Measurements from ENCODE around the gene ADSS2.
"Not testable (repeated sequence)": the region's sequence is repeated elsewhere in the genome, so short reads cannot be mapped to it uniquely, and the experiment has no call there.

Gene ADSS2

DNA sequence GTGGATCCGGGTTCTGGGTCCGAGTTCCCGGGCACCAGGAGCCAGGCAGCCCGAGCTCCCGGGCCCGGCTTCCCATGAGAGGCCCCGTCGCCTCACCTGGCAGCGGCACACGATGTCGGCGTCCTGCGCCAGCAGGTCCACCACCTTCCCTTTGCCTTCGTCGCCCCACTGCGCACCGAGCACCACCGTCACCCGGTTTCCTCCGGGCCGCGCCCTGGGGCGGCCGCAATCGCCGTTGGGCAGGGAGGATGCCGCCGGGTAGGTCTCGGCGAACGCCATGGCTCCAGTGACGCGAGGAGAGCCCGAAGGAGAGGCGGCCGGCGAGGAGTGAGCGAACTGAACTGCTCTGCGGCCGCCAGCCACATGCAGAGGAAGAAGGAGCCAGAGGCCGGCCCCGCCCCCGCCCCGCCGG is at the start of gene ADSS2:
TSS of gene ADSS2 (minus strand) at position 371 of the 412 bp plus-strand sequence. CDS start at position 279, 92 bp downstream.
- no peak for DNase-seq (ENCODE audit: low read depth)
- peak within 1 kb of the TSS; percentile 94 for H3K4me3 ChIP-seq (ENCODE audit: low read depth, low read length)

DNA sequence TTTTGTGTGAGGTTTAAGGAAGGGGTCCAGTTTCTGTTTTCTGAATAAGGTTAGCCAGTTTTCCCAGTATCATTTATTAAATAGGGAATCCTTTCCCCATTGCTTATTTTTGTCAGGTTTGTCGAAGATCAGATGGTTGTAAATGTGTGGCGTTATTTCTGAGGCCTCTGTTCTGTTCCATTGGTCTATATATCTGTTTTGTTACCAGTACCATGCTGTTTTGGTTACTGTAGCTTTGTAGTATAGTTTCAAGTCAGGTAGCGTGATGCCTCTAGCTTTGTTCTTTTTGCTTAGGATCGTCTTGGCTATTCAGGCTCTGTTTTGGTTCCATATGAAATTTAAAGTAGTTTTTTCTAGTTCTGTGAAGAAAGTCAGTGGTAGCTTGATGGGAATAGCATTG is 48.8 kb upstream of the ADSS2 start:
- not testable (repeated sequence) for H3K4me3 ChIP-seq (ENCODE audit: low read depth, low read length); DNase-seq (ENCODE audit: low read depth)

DNA sequence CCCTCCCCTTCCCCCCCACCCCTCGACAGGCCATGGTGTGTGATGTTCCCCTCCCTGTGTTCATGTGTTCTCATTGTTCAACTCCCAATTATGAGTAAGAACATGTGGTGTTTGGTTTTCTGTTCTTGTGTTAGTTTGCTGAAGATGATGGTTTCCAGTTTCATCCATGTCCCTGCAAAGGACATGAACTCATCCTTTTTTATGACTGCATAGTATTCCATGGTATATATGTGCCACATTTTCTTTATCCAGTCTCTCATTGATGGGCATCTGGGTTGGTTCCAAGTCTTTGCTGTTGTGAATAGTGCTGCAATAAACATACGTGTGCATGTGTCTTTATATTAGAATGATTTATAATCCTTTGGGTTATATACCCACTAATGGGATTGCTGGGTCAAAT is 47.8 kb upstream of the ADSS2 start:
- not testable (repeated sequence) for H3K4me3 ChIP-seq (ENCODE audit: low read depth, low read length); DNase-seq (ENCODE audit: low read depth)

DNA sequence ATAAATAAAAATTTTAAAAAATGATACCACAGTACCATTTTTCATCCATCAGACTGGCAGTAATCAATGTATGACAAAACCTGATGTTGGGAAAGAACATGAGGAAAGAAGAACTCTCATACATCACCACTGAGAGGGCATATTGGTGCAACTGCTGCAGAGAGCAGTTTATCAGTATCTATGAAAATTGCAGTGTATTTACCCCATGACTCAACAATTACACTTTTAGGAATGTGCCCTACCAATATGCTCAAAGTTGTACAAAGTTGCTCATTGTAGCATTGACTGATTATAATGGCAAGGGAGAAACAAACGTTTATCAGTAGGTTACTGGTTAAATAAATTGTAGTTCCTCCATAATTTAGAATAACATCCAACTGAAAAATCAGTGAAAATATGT is 46.1 kb upstream of the ADSS2 start:
- no peak for DNase-seq (ENCODE audit: low read depth)
- no peak overlapping the region for H3K4me3 ChIP-seq (ENCODE audit: low read depth, low read length)

DNA sequence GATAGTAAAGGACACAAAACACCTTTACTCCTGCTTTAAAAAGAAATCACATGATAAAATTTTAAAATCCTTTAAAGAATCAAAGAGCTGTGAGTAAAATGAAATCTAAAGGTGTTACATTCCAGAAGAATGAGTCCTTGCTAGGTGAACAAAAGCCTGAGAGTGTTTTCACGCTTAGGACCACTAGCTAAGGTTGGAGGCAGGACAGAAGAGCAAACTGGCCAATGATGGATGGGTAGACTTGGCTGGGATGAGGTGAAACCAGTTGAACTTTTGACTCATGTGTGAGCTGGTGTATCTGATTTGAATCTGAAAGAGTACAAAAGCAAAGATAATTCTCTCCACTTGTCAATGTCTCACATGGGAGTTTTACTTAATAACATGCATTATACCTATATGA is 44.5 kb upstream of the ADSS2 start:
- no peak for DNase-seq (ENCODE audit: low read depth)
- no peak overlapping the region for H3K4me3 ChIP-seq (ENCODE audit: low read depth, low read length)

DNA sequence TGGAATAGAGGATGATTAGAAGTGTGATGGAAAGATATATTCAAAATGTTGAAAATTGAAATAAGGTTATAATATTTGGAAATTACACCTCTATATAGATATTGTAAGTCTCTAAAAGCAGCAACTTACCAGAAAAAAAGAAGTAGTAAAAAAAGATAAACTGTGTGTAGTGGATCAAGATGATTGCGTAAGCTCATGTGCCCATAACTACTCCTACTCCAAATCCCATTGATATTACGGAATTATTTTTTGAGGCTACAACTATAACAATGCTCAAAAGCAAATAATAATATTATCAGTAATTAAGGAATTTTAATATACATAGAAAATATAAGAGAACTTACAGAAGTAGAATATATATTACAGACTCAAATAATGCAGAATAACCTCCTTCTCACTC is 42.9 kb upstream of the ADSS2 start:
- H3K4me3 ChIP-seq (ENCODE audit: low read depth, low read length) = no peak overlapping the region
- DNase-seq (ENCODE audit: low read depth) = no peak

DNA sequence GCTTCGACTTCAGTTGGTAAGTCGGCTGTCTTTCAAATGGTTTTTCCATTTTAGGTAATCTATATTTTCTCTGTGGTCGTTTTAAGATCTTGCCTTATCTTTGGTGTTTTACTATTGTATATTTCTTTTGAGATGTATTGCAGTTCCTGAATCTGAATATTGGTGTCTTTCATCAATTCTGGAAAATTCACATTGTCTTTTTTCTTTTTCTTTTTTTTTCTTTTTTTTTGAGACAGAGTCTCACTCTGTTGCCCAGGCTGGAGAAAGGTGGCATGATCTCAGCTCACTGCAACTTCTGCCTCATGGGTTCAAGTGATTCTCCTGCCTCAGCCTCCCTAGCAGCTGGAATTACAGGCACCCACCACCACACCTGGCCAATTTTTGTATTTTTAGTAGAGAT is 33.3 kb upstream of the ADSS2 start:
- H3K4me3 ChIP-seq (ENCODE audit: low read depth, low read length); DNase-seq (ENCODE audit: low read depth): not testable (repeated sequence)

DNA sequence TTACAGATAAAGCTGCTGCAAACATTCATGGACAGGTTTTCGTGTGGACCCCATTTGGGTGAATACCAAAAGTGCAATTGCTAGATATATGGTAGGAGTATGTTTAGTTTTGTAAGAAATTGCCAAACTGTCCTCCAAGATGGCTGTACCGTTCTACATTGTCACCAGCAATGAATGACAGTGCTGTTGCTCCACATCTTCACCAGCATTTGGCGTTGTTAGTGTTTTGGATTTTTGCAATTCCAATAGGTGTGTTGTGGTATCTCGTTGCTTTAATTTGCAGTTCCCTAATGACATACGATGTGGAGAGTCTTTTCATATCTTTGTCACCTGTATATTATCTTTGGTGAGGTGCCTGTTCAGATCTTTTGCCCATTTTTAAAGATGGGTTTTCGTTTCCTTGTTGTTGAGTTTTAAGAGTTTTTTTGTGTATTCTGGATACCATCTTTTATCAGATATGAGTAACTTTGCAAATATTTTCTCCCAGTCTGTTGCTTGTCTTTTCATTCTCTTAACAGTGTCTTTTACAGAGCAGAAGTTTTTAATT is 21.4 kb upstream of the ADSS2 start:
- no peak overlapping the region for H3K4me3 ChIP-seq (ENCODE audit: low read depth, low read length)
- no peak for DNase-seq (ENCODE audit: low read depth)

DNA sequence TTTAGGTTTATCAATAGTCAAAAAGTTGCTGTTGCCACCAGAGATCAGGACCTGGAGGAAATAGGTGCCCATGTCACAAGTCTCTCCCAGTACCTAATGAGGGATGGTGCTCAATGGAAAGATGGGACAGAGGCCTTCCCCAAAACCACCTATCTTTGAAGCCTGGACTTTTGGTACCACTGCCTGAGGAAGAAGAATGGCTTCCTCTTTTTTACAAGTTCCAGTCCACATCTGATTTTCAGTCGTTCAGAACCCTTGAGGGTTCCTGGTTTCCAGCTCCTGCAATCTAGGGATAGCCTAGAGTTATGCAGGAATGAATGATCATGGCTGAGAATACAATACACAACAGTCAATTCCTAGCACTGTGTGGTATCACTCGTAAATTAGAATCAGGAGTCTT is 15.0 kb upstream of the ADSS2 start:
- no peak for DNase-seq (ENCODE audit: low read depth)
- no peak overlapping the region for H3K4me3 ChIP-seq (ENCODE audit: low read depth, low read length)

DNA sequence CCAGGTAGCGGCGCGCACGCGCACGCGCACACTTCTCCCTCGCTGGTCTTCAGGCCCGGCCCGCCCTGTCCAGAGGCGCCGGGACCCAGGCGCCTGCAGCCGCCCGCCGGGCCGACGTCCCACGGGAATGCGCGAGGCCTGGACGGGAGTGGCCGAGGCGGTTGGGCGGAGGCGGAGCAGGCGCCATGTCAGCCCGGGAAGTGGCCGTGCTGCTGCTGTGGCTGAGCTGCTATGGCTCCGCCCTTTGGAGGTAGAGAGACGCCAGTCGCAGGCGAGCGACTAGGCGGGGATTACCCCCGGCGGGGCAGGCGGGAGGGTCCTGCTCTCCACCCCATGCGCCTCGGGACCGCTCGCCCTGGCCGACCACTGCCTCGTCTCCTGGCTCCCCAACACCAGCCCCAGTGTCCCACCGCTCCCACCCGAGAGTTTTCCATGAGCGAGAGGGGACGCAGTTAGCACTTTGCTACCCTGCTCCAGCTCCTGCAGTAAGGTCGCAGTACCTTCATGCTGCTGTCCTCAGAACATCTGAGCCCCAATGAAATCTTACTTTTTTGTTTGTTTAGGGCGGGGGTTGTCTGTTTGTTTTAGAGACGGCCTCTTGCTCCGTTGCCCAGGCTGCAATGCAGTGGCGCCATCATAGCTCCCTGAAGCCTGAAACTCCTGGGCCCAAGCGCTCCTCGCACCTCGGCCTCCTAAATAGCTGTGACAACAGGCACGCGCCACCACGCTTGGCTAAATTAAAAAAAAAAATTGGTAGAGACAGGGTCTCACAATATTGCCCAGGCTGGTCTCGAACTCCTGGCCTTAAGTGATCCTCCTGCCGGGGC is 9.7 kb upstream of the ADSS2 start, which contains the start of gene CATSPERE:
TSS of gene CATSPERE (plus strand) at position 29 of the 827 bp plus-strand sequence. CDS start at position 186, 157 bp downstream.
- DNase-seq (ENCODE audit: low read depth) = peak; percentile 47
- H3K4me3 ChIP-seq (ENCODE audit: low read depth, low read length) = peak within 1 kb of the TSS; percentile 54

DNA sequence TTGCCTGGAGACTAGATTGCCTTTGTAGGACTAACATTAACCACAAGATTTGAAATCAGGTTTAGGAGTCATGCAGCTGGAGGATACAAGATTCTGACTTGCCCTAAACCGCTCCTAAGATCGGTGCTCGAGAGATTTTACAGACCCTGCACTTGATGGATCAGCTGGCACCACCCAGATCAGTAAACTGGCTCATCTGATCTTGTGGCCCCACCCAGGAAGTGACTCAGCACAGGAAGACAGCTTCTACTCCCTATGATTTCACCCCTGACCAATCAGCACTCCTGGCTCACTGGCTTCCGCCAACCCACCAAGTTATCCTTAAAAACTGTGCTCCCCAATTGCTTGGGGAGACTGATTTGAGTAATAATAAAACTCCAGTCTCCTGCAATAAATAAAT is 8.5 kb upstream of the ADSS2 start:
- no peak overlapping the region for H3K4me3 ChIP-seq (ENCODE audit: low read depth, low read length)
- DNase-seq (ENCODE audit: low read depth) = no peak

DNA sequence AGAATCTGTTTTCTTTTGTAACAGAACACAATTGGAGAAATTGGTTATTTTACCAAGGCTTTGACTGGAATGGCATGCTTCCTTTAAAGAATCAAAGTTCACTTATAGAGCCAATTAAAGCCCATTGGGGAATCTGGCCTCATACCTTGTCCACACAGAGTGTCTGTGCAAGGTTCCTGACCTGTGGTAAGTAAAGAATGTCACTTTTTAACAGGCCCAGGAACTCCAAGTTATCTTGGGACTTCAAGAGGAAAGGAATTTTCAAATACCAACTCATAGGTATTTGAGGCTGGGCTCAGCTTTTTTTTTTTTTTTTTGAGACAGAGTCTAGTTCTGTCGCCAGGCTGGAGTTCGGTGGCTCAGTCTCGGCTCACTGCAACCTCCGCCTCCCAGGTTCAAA is 7.1 kb upstream of the ADSS2 start:
- no peak overlapping the region for H3K4me3 ChIP-seq (ENCODE audit: low read depth, low read length)
- no peak for DNase-seq (ENCODE audit: low read depth)

DNA sequence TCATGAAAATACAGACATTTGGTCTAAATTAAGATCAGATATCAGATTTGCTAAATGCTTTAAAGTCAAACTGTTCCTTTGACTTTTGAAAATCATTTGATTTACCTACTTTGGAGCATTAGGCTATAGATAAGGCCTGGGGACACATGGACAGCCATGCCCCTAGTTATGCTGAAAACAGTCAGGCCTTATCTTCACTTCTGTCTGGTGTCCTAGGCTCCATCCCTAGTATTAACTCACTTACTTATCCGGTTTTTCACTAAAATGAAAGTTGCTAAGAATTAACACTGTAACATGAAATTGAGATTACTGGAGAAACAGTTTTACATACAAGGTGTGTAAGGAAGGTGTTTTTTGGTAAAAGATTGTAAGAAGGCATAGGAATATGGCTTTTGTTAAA is 4.9 kb upstream of the ADSS2 start:
- DNase-seq (ENCODE audit: low read depth) = no peak

DNA sequence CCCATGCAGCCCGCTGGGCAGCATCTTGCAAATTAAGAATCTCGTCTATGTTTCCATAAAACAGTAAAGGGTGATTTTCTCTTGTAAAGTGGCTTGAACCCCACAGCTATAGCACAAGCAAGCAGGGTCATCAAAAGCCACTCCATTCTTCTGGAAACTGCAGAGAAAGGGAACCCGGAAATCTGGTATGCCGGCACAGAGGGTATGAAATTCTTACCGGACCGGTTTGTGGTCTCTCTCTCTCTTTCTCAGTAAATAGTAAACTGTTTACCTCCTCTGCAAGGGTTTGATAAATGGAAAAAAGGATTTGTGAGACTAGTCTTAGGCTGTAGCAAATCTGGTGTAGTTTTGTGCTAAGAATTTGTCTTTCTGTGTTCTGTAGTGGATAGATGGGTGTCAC is 2.7 kb upstream of the ADSS2 start:
- DNase-seq (ENCODE audit: low read depth) = no peak
- H3K4me3 ChIP-seq (ENCODE audit: low read depth, low read length) = no peak overlapping the region

More for the DNA sequence above, 4.9 kb upstream of the ADSS2 start:
- H3K4me3 ChIP-seq (ENCODE audit: low read depth, low read length) = no peak overlapping the region

DNA sequence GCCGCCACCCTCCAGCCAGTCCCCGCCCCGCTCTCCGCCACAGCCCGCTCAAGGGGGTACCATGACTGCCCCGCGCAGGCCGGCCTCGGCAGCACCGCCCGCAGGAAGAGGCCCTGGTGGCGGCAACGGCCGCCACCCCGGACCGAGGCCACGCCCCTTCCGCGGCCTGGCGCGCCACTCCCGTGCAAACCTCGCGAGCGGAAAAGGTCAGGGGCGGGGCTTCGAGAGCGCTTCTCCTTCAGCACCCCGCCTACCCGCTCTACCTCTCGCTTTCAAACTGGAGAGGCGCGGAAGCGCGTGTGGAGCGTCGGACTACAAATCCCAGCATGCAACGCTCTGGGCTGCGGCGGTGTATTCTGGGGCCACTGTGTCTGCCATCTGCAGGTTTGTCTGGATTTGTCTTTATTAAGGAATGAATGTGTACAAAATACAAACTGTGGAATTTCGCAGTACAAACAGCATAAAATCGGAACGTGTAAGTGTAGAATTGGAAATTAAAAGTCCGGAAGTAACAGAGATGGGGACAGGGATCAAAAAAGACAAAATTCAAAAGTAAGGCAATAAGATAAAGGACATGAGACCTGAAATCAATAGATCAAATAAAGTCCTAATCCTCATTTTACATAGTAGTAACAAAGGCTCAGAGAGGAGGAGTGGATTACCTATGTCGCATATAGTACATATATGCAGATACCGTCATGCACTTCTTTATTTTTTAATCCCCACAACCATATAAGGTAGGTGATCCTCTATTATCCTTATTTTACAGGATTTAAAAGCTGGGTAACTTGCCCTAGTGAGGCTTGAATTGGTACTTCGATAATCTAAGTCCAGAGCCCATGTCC is 464 bp upstream of the ADSS2 start:
- DNase-seq (ENCODE audit: low read depth) = peak; percentile 97

DNA sequence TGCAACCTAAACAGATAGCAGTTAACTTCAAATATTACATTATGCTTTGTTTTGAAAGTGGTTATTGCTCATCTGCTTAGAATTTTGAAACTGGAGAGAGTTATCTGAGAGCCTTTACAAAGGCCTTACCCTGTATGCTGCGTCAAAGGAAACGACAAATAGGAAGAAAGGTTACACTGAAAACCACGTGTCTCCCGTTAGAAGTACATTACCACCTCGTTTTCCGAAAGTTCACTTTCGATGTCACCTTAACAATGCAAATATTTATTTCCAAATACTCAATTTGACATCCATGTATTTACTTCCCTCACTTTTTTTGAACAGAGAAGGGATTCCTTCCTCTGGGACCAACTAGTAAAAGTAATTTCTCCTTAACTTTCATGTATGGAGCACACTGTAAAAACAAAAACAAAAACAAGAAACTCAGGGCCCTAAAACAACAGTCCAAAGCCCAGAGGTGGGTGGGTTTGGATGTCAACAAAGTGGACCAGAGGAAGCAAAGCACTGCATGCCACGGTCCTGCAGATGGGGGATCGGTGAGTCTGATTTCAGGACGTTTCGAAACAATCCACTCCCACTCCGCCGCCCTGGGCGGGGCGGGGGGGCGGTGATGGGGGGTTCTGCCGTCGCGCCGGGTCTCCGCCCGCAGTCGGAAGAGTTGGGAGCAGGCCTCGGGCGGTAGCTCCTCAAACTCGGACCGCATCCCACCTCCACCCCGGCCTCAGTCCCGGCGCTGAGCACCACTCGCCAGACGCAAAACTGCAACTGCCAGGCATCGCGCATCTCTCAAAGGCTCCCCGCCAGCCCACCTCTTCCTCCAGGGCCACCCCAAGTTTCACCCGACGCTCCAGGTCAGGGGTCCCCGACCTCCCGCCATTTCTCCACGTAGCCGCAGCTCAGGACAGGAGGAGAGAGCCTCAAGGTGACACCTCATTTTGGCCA is 841 bp downstream of the ADSS2 start:
- DNase-seq (ENCODE audit: low read depth) = peak; percentile 48
- peak overlapping the region; percentile 94 for H3K4me3 ChIP-seq (ENCODE audit: low read depth, low read length)

More for the DNA sequence above, 464 bp upstream of the ADSS2 start:
- peak overlapping the region; percentile 94 for H3K4me3 ChIP-seq (ENCODE audit: low read depth, low read length)

DNA sequence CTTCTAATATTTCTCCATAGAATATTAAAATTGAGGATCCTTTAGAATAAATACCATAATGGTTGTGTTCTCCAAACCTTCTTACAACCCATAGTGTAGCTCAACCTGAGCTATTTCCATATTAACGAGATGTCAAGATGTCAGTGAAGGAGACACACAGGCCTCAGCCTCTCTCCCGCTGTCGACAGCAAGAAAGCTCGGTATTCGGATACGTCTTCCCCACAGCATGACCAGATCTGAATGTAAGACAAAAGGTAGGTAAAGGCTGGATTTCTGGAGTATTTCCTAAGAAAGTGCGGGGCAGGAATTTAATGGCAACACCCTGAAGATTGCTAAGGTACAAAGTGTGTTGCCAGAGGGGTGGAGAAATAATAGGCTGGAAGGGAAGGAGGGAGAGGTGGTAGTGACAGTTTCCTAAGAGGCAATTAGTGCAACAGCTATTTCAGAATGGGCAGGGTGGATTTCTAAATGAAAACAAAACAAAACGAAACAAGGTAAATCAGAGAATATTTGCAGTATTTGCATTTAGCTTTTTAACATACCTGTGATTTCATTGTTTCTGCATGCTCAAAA is 1.7 kb downstream of the ADSS2 start:
- H3K4me3 ChIP-seq (ENCODE audit: low read depth, low read length) = peak overlapping the region; percentile 94
- DNase-seq (ENCODE audit: low read depth) = no peak

DNA sequence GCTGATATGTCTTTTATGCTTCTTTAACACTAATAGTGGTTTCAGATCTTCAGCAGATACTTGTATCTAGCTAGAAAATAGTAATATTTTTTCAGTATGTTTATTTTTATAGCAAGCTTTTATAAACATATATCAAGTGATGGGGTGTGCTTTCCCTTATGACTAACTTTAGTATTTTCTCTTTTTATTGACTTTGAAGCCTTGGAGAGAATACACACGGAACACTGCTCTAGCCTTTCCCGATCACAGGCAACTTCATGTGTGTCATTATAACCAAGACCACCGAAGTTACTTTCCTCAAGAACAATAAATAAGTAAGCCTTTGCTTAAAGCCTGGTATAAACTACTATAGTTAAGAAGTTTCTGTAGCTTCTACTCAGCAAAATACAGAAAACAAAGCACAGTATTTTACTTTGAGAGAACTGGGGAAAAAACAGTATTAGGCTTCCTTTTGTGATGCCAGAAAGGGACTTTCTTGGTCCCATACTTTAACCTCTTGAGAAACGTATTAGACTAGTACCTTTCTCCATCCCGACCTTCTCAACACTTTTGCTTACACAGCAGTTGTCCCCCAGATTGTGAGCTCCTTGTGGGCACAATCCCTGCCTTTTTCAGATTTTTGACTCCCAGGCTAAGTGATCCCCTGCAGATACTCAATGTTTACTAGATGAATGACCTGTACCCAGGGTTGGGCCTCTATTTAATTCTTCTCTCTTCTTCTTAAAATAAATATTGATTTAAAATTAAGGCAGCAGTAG is 3.3 kb downstream of the ADSS2 start:
- H3K4me3 ChIP-seq (ENCODE audit: low read depth, low read length) = no peak overlapping the region
- no peak for DNase-seq (ENCODE audit: low read depth)
